Activated gamma-delta T cell treated with Interleukin-2 at 50 U/mL for 16 hours (primary cell): ENCODE data around the gene FBXO11.

ENCODE experiments used
- DNase-seq: peaks from one replicate; pipeline ENCODE4 v3.0.0-alpha.2; 2020

FBXO11 gene

DNA sequence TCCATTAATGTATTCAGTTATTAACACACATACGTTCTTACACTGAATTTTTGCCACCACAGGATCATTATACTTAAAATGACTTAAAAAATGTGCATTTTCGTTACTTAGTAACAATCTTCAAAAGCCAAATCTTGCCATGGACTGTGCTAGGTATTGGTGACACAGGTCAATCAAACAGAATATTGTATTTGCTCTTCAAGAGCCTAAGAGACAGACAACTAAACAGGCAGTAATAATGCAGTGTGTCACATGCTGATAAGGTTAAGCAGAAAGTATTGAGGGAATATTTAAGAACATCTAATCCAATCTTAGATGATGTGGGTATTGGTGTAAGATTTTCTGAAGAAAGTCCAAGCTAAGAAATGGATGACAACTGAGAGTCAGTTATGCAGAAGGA, 56.9 kb downstream of the FBXO11 start:
- DNase-seq: no peak

DNA sequence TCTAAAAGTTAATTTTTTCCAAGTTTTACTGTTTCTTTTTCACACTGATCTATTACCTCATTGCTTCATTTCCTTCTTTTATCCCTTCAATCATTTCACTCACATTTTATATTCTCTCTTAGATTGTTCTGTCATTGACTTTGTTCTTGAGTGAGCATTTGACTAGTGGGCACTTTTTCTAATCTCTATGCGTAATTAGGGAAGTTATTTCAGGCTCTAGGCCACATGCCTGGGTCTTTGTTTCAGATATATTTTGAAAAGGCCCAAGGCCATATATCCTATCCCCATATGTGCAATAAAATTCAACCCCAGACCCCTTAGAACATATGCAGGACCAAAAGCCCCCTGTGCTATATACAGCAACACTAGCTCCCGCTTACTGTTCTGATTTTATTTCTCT, 62.1 kb downstream of the FBXO11 start:
- no peak for DNase-seq

- no peak for DNase-seq
Measured at GRCh38 chr2:47843407-47843806, 62.9 kb downstream of the FBXO11 start.

GRCh38 chr2:47842846-47843245, 63.5 kb downstream of the FBXO11 start:
- DNase-seq: no peak

- no peak for DNase-seq
Measured at GRCh38 chr2:47838686-47839085, 67.6 kb downstream of the FBXO11 start.

GRCh38 chr2:47838249-47838648, 68.0 kb downstream of the FBXO11 start:
- no peak for DNase-seq

GRCh38 chr2:47833516-47833968, 72.8 kb downstream of the FBXO11 start:
- no peak for DNase-seq

DNA sequence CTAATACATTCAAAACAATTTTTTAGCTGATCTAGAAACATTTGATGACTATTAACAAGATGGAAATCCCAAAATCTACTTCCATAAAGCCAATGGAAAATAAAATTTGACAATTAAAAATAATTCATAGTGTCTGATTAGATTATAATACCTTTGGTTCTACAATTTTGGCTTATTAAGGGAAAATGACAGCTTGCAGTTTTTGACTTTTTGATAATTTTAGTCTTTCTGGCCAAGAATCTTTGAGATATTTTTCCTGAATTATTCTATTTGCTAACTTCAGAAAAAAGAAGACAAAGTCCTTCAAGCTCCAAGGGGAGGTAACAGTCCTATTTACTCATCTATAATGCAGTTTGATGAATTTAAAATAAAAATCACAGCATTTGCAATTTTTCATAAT, 83.8 kb downstream of the FBXO11 start:
- DNase-seq: no peak

GRCh38 chr2:47819834-47820233, 86.5 kb downstream of the FBXO11 start:
- no peak for DNase-seq

DNA sequence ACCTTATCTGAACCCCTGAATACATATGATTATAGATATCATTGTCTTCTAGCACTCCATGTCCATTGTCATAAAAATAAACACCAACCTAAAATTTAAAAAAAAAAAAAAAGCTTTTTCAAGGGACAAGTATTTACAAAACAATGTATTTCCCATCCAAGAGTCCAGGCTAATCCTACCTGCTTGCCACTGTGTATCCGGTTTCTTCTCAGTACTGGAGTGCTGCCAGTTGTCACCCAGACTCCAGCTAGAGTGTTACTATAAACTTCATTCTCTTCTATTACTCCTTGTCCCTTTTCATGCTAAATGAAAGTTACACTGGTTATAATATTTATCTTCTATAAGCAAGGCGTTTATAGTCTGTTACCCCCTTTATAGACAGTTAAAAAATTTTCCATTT, 87.5 kb downstream of the FBXO11 start:
- DNase-seq: no peak

- DNase-seq: no peak
Measured at GRCh38 chr2:47815764-47816163, 90.5 kb downstream of the FBXO11 start.

DNA sequence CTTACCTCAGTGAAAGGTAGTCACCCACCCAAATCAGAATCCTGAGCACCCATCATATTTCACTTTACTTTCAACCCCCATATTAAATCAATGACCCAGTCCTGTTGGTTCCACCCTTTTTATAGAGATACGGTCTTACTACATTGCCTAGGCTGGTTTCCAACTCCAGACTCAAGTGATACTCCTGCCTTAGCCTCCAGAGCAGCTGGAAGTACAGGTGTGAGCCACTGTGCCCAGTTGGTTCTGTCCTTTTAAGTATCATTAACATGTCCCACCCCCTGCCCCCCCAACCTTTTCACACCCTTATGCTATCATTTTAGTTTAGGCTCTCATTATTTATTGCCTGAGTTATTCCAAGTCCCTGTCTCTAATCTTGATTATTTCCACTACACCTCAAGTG, 94.6 kb downstream of the FBXO11 start:
- DNase-seq: no peak

DNA sequence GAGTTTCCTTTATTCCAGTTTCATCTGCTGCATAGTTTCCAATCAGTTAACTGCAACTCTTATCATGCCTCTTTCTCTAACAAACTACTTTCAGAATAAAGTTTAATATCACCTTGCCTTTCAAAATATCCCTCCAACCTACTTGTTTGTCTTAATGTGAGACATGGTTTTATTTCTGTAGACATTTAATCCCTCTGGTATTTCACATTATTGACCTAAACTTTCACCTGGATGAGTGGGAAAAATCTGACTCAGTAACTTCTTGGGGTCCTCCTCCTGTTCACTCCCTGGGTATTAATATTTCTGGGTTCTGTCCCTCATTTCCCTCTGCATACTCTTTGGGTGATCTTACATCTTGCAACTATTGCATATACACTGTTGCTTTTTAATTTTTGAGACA, 95.4 kb downstream of the FBXO11 start:
- no peak for DNase-seq

DNA sequence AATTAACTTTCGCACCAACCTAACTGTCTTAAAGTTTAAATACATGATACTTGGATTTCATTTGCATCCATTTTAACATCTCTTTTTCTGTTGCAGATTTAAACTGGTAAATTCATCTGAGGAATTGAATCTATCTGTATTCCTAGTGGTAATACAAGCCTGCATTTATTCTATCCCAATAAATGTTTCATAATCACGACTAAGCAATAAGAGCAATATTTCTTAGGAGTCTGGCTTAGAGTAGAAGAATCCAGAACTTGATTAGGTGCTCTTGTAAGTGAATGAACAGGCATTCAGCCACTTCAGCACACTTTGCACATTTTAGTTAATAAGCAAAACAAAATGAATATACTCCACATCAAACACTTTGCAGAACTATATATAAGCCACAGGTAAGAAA, 96.4 kb downstream of the FBXO11 start:
- DNase-seq: no peak

DNA sequence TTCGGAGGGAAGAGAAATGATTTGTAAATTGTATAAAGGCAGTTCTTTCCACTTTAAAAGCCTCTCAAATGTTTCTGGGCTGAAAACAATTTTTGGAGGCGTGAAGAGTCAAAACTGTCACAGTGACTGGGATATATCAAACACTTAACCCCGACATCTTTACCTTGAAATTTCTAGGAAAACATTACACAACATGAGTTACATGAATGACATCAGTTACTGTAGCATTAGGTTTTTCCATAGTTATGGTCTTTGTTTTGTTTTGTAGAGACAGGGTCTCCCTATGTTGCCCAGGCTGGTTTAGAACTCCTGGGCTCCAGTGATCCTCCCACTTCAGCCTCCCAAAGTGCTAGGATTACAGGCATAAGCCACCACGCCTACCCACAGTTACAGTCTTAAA, 97.7 kb downstream of the FBXO11 start:
- DNase-seq: no peak

- DNase-seq: no peak
Measured at GRCh38 chr2:47805850-47806249, 100.4 kb downstream of the FBXO11 start.

DNA sequence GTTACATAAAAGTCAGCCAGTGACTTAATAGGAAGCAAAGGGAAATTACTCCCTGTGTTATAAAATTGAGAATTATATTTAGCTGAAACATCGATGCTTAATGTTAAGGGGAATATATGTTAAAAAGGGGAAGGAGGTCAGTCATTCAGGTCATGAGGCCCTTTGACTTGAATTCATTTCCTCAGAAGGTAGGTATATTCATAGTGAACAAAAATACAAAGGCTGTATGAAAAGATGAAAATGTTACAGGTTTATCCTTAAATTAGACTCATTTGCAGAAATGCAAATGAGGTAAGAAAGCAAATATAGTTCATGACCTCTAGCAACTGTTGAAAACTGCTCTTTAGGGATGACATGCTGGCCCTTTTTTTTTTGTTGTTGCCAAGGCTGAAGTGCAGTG, 102.5 kb downstream of the FBXO11 start:
- DNase-seq: no peak

GRCh38 chr2:47803363-47803762, 102.9 kb downstream of the FBXO11 start:
- no peak for DNase-seq

DNA sequence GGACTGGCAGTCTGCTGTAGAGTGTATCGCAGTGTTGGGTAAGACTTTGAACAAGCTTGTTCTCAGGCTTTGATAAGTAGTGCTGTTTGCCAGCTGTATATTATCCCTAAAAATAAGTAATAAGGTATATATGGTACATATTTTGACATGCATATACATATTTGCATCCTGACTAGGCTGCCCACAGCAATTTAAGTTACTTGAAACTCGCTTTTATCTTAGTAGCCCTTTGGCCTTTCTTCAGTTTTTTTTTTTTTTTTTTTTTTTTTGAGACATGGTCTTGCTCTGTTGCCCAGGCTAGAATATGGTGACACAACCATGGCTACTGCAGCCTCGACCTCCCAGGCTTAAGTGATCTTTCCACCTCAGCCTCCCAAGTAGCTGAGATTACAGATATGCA, 105.2 kb downstream of the FBXO11 start:
- DNase-seq: no peak

- no peak for DNase-seq
Measured at GRCh38 chr2:47799031-47799609, 107.2 kb downstream of the FBXO11 start.

- no peak for DNase-seq
Measured at GRCh38 chr2:47798631-47799030, 107.7 kb downstream of the FBXO11 start.

GRCh38 chr2:47796090-47796697, 110.1 kb downstream of the FBXO11 start:
- DNase-seq: no peak

DNA sequence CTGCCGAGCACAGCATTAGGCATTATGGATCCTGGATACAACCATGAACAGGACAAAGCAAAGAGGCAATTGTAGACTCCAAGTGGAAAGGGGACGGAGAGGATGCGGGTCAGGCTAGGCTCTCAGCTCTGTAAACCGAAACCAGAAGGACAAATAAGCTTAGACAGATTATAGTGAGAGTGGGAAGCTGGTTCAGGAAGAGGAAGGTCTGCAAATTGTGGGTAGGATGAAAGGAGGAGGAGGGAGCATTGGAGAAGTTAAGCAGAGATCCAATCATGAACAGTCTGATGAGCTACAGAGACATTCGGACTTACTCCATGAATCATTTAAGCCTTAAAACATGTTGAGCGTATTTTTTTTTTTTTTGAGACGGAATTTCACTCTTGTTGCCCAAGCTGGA, 120.3 kb downstream of the FBXO11 start:
- no peak for DNase-seq

DNA sequence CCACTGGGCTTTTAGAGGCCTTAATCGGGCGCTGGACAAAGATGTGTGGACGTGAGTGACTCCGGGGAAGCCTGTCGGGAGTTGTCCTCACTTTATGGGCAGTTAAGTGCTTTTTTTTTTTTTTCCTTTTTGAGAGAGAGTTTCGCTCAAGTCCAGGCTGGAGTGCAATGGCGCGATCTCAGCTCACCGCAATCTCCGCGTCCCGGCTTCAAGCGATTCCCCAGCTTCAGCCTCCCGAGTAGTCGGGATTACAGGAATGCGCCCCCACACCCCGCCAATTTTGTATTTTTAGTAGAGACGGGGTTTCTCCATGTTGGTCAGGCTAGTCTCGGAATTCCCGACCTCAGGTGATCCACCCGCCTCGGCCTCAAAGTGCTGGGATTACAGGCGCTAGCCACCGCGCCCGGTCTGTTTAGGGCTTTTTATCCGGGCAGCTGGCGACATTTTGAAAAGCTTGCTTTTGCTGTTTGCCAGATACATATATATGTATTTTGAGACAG, 121.9 kb downstream of the FBXO11 start:
- no peak for DNase-seq
